Activated T-cell treated with anti-CD3 and anti-CD28 coated beads, Interleukin-2, amount 50 U/mL, for 72 hours (primary cell): ENCODE measurements around the gene ST6GALNAC2. TPM values are rescaled to one million over a fixed set of nuclear protein-coding genes. Genes with fewer than 3 reads are reported as not detected.

Experiments used
- ATAC-seq, 2 donors: fragments of 150-1000 bp; cut with Tn5 transposase; replicated peaks in 1 of 2; 2 replicates each; pipeline ENCODE4 v1.10.0; 2021; ENCODE audit warnings: moderate library complexity in 2 of 2, mild to moderate bottlenecking in 1 of 2
- DNase-seq, 2 donors: peaks; one replicate each; pipeline ENCODE4 v3.0.0; 2021 to 2022; ENCODE audit warnings: mixed read lengths in 1 of 2
- H3K27ac Mint-ChIP-seq: one replicate; pipeline ENCODE4 v1.8.0; 2022; ENCODE audit warnings: mild to moderate bottlenecking, moderate library complexity, mixed read lengths
- H3K27me3 Mint-ChIP-seq: one replicate; pipeline ENCODE4 v1.8.0; 2022; ENCODE audit warnings: low read depth, mixed read lengths
- H3K36me3 Mint-ChIP-seq, 2 donors: one replicate each; pipeline ENCODE4 v1.8.0; 2022; ENCODE audit warnings: mixed read lengths in 2 of 2, mild to moderate bottlenecking in 1 of 2; ENCODE audit not compliant: insufficient read depth in 2 of 2
- H3K4me1 Mint-ChIP-seq: one replicate; pipeline ENCODE4 v1.8.0; 2022; ENCODE audit warnings: low read depth, mixed read lengths
- H3K4me3 Mint-ChIP-seq, 2 donors: one replicate each; pipeline ENCODE4 v1.8.0; 2022; ENCODE audit warnings: mild to moderate bottlenecking in 2 of 2, mixed read lengths in 2 of 2, moderate library complexity in 2 of 2
- H3K9me3 Mint-ChIP-seq, 2 donors: one replicate each; pipeline ENCODE4 v1.8.0; 2022; ENCODE audit warnings: mixed read lengths in 2 of 2
- total RNA-seq, 2 donors: library from RNA; stranded (reverse); gene quantifications; one replicate each; pipeline ENCODE4 v1.2.3, GENCODE V29; 2022

Gene ST6GALNAC2
- total RNA-seq, 2 donors from 2014 or later = 1.0 to 1.2 TPM

DNA sequence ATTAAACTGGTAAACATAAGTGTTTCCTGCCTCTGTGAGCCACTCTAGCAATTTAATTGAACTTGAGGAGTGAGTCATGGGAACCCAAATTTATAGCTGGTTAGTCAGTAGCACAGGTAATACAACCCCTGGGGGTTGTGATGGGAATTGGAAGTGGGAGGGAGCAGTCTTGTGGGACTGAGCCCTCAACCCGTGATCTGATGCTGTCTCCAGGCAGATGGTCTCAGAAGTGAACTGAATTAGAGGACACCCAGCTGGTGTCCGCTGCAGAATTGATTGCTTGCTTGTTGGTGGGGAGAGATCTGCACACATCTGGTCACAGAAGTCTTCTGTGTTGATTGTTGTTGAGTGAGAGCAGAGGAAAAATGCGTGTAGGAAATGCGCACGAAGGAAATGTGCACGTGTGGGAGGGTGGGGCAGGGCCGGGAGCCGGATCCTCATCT lies 7.7 kb upstream of the ST6GALNAC2 start:
- peaks cover 0 to 3% of the 10 kb centered on the region in 2 donors for H3K36me3 Mint-ChIP-seq
- no peak overlapping the region for H3K27ac Mint-ChIP-seq
- peaks cover 22% of the 10 kb centered on the region for H3K27me3 Mint-ChIP-seq
- H3K9me3 Mint-ChIP-seq = no peaks in the 10 kb centered on the region
- no peak overlapping the region for H3K4me3 Mint-ChIP-seq
- DNase-seq = no peak
- H3K4me1 Mint-ChIP-seq = no peaks in the 10 kb centered on the region
- ATAC-seq = no peak

DNA sequence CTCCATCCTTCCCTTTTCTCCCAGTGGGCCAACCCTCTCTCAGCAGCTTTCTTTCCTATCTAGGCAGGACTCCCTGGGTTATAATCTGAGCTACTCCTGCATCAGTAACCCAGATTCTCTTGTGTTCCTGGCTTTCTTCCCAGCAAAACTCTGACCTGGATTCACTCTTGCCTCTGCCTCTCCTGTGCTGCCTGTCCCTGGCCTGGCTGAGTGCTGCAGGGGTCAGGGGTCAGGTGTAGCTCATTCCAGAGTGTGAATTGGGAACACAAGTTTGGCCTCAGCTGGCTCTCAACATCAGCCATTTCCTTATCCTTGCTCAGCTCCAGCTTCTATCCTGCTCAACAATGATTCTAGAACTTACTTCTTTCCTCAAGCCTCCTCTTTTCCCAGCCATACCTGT lies 2.5 kb upstream of the ST6GALNAC2 start:
- no peak overlapping the region for H3K4me3 Mint-ChIP-seq
- no peak for ATAC-seq
- H3K36me3 Mint-ChIP-seq = peaks cover 1 to 5% of the 10 kb centered on the region in 2 donors
- peaks cover 49% of the 10 kb centered on the region for H3K27me3 Mint-ChIP-seq
- no peaks in the 10 kb centered on the region for H3K9me3 Mint-ChIP-seq
- no peak overlapping the region for H3K27ac Mint-ChIP-seq
- DNase-seq = no peak
- no peaks in the 10 kb centered on the region for H3K4me1 Mint-ChIP-seq

DNA sequence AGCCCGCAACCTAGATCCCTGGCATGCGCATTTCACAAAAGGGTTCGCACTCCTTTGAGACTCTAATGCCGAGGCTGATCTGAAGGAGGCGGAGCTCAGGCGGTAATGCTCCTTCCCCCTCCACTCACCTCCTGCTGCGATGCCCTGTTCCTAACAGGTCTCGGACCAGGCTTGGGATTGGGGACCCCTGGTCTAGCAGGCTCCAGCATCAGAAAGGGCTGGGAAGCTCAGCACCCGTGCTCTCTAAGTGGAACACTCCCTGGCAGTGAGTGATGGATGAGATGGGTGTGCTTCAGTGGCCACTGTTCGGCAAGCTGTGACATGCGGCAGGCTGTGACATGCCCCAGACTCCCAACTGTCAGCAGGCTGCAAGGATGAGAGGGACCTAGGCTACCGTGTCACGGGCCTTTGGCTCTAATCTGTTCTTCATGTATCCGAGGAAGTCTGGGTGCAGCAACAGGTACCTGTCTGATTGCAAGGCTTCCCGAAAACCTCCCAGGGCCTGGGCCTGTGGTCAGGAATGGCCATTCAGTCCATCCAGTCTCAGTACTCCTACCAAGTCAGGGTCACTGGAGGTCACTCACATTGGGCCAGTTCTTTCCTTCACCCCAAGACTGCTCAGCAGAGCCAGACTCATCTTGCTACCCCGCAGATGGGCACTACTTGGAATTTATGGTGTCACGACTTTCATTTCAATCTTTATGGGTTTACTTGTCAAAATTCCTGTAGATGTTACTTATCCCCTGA lies 1.3 kb upstream of the ST6GALNAC2 start:
- H3K27me3 Mint-ChIP-seq = peaks cover 58% of the 10 kb centered on the region
- H3K9me3 Mint-ChIP-seq = no peaks in the 10 kb centered on the region
- H3K4me1 Mint-ChIP-seq = no peaks in the 10 kb centered on the region
- H3K36me3 Mint-ChIP-seq = peaks cover 1 to 5% of the 10 kb centered on the region in 2 donors
- DNase-seq (no peak), ATAC-seq (no peak)
- H3K4me3 Mint-ChIP-seq = peak overlapping the region; percentile 25 to 46
- H3K27ac Mint-ChIP-seq = no peak overlapping the region

DNA sequence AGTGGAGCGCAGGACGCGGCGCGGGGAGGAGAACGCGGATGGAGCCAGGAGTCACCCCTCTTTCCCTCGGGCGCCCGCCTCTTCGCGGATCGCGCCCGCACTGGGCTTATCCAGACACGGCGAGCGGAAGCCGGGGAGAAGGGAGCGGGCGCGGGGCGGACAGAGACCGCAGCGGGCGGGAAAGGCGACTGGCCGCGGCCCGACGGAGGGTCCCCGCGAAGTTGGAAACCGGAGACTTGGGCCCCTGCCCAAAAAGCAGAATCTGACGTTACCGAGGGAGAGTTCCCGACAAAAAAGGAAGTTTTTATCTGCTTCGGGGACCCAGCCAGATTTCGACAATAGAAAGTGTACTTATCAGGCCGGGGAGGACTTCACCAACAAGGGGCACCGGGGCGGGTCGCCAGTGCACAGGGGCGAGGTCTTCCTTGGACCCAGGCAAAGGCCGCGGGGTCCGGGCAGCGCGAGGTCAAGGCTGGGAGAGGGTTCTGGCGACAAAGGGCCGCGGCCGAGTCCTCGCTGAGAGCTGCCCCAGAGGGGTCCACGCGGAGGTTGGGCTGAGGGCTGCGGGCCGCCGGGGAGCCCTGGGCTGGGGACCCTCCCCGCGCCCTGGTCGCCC lies 519 bp downstream of the ST6GALNAC2 start:
- H3K9me3 Mint-ChIP-seq = no peaks in the 10 kb centered on the region
- H3K27me3 Mint-ChIP-seq = peaks cover 57% of the 10 kb centered on the region
- ATAC-seq (peak in 1 of 2 donors; percentile 35), DNase-seq (peak in 1 of 2 donors; percentile 47)
- H3K36me3 Mint-ChIP-seq = peaks cover 1 to 5% of the 10 kb centered on the region in 2 donors
- H3K27ac Mint-ChIP-seq = no peak overlapping the region
- H3K4me3 Mint-ChIP-seq = peak overlapping the region; percentile 80 to 84
- peaks cover 1% of the 10 kb centered on the region for H3K4me1 Mint-ChIP-seq

DNA sequence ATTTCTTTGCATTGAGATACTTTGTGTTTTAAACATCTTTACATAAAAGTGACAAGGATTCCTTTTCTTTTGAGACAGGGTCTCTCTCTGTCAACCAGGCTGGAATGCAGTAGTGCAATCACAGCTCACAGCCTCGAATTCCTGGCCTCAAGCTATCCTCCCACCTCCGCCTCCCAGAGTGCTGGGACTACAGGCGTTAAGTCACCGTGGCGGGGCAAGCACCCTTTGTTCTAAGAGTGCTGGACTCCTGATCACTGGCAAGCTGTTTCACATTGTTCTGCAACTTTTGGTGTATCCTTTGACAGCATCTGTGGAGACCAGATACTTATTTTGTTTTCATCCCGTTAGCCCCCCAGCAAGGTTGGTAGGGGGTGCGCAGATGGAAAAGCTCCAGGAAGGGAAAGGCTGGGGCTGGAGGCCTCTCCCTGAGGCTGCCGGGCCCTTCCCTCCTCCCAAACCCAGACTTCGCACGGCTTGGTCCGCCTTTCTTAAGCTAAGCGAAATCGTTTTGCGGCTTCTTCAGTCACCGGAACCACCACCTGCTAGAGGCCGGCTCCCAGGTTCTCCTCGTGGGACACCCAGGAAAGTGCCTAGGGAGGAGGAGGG lies 1.1 kb downstream of the ST6GALNAC2 start:
- H3K4me1 Mint-ChIP-seq = peaks cover 7% of the 10 kb centered on the region
- DNase-seq (no peak), ATAC-seq (no peak)
- H3K27me3 Mint-ChIP-seq = peaks cover 51% of the 10 kb centered on the region
- peak overlapping the region; percentile 80 to 84 for H3K4me3 Mint-ChIP-seq
- peaks cover 1 to 5% of the 10 kb centered on the region in 2 donors for H3K36me3 Mint-ChIP-seq
- no peaks in the 10 kb centered on the region for H3K9me3 Mint-ChIP-seq
- no peak overlapping the region for H3K27ac Mint-ChIP-seq

DNA sequence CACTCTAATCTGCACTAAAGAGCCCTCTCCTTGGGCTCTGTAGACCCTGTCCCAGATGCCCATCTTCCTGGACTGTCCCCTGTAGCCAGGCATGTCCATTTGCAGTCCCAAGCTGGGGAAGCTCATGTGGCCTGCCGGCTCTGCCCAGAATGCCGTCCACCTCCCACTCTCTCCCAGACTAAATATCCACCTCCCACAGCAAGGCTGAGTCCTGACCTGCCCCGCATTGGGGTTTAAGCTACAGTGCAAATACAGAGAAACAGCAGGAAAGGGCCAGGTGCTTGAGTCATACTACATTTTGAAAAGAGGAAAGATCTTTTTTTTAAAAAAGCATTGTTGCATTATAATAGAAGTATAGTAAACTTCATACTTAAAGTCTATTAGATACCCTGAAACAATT lies 3.0 kb downstream of the ST6GALNAC2 start:
- Mint-ChIP-seq H3K4me1 (peaks cover 13% of the 10 kb centered on the region), H3K4me3 (no peak overlapping the region), H3K27ac (no peak overlapping the region), H3K36me3 (no peaks in the 10 kb centered on the region), H3K27me3 (peaks cover 34% of the 10 kb centered on the region), H3K9me3 (no peaks in the 10 kb centered on the region)
- no peak for ATAC-seq
- DNase-seq = no peak

DNA sequence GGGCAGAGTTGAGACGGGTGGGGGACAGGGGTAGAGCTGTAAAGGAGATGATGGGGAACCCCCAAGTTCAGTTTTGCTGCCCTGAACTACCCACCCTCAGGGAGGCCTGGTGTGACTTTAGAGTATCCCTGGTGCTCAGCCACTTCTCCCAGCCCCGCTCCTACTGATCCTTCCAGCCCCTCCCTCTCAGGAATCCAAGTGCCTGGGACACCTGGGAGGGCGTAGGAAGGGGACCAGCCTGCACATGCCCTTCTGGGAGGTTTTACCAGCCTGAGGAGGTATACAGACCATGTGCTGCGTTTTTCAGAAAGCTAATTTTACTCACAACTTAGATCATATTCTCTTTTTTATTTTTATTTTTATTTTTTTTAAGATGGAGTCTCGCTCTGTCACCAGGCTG lies 4.1 kb downstream of the ST6GALNAC2 start:
- DNase-seq (no peak), ATAC-seq (no peak)
- Mint-ChIP-seq H3K27ac (no peak overlapping the region), H3K27me3 (peaks cover 25% of the 10 kb centered on the region), H3K36me3 (no peaks in the 10 kb centered on the region), H3K9me3 (no peaks in the 10 kb centered on the region), H3K4me3 (no peak overlapping the region), H3K4me1 (peaks cover 13% of the 10 kb centered on the region)

DNA sequence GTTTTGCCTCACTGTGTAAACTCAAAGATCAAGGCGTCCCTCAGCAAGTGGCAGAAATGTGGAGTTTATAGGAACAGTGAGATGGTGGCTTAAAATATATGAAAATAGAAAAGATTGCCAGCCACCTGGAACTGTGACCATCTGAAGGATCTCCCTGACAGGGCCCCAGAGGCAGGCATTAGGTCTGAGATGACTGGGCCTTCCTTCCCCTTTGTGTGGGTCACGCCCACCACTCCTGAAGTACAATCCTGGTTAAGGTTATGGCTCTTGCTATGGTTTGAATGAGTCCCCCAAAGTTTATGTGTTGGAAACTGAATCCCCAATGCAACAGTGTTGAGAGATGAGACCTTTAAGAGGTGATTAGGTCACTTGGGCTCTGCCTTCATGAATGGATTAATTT lies 6.4 kb downstream of the ST6GALNAC2 start:
- Mint-ChIP-seq H3K9me3 (no peaks in the 10 kb centered on the region), H3K4me3 (no peak overlapping the region), H3K27ac (no peak overlapping the region), H3K27me3 (peaks cover 16% of the 10 kb centered on the region), H3K36me3 (no peaks in the 10 kb centered on the region), H3K4me1 (peaks cover 13% of the 10 kb centered on the region)
- peak; percentile 37 to 60 for ATAC-seq
- no peak for DNase-seq

DNA sequence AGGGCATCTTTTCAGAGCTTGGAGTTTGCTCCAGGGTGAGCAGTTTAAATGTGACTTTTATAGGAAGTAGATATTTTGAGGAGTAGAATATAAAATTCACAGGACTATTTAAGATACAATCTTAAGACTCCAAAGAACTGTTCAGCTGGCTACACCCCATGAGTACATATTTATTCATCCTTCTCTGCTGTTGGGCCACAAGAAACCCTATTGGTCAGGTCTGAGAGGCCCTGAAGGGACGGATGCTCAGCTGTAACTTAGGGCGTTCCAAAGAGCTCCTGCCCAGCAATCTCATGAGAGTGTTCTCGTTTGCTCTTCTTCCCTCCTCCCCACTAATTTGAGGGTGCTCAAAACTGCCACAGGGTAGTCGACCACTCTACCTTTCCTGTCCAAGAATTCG lies 7.3 kb downstream of the ST6GALNAC2 start:
- peaks cover 9% of the 10 kb centered on the region for H3K27me3 Mint-ChIP-seq
- no peak for ATAC-seq
- no peaks in the 10 kb centered on the region for H3K36me3 Mint-ChIP-seq
- no peak overlapping the region for H3K27ac Mint-ChIP-seq
- no peak overlapping the region for H3K4me3 Mint-ChIP-seq
- H3K4me1 Mint-ChIP-seq = peaks cover 13% of the 10 kb centered on the region
- DNase-seq = no peak
- H3K9me3 Mint-ChIP-seq = no peaks in the 10 kb centered on the region

DNA sequence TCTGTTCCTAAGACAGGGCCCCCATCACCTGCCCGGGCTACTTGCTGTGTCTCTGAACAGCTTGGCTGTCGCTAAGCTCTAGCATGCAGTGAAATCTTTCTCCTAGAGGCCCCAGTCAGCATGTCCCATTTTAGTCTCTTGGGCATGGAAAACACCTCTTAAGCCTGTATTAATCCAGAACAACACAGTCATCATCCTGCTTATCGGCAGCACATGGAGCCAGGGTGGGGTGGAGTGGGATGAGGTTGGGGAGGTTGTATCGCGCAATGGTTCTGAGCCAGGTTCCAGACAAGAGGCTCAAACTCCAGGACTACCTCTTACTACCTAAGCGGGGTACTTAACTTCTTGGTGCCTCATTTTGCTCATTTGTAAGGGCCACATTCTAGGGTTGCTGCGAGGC lies 7.8 kb downstream of the ST6GALNAC2 start:
- ATAC-seq (no peak), DNase-seq (no peak)
- Mint-ChIP-seq H3K36me3 (no peaks in the 10 kb centered on the region), H3K27me3 (peaks cover 7% of the 10 kb centered on the region), H3K27ac (no peak overlapping the region), H3K9me3 (no peaks in the 10 kb centered on the region), H3K4me3 (no peak overlapping the region), H3K4me1 (peaks cover 13% of the 10 kb centered on the region)

DNA sequence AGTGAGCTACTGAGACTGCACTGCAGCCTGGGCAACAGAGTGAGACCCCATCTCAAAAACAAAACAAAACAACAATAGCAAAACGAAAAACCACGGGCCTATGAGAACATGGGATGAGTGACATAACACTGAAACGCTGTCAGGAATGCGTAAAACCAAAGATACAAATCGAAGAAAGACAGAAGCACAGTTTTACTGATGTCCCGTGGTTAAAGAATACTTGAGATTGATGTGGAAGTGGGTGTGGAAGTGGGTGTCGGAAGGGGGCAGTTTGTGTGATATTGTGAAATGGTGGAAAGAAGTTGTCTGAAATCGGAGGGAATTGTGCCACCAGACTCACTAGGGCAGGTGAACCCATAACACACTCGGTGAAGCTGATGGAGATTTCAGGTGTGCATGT lies 9.5 kb downstream of the ST6GALNAC2 start:
- ATAC-seq (no peak), DNase-seq (no peak)
- Mint-ChIP-seq H3K27ac (no peak overlapping the region), H3K36me3 (no peaks in the 10 kb centered on the region), H3K4me3 (no peak overlapping the region), H3K9me3 (no peaks in the 10 kb centered on the region), H3K27me3 (no peaks in the 10 kb centered on the region), H3K4me1 (peaks cover 13% of the 10 kb centered on the region)

DNA sequence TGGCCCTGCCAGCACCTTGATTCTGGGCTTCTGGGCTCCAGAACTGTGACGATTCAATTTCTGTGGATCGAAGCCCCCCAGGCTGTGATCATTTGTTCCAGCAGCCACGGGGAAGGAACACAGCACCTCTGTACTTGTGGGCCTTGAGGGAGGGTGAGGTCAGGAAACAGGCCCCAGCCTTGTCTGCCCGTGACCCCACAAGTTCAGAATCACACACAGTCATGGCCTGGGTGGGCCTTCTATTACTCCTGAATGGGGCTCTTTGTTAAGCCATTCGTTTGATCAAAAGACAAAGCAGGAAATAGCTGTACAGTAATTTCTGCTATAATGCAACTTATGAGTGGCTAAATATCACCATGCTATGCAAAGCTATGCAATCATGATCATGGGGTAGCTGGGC lies 10.1 kb downstream of the ST6GALNAC2 start:
- no peak for DNase-seq
- no peaks in the 10 kb centered on the region for H3K27me3 Mint-ChIP-seq
- no peaks in the 10 kb centered on the region for H3K9me3 Mint-ChIP-seq

DNA sequence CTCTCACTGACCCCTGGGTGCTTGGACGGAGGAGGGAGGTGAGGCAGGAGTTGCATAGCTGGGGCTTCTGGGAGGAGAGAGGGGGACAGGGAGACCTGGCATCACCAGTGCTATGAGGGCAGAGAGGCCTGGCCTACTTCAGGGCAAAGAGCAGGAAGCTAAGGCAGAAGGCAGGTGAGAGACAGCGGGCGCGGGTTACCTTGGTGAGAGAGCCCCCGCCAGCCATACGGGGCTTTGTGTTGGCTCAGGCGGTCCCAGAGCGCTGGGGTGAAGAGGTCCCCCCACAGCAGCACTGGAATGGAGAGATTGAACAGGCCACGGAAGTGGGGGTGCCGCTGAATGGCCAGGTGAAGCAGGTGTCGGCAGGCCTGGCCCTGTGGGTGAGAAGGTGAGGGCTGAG lies 11.5 kb downstream of the ST6GALNAC2 start:
- ATAC-seq (no peak), DNase-seq (no peak)
- Mint-ChIP-seq H3K27ac (no peak overlapping the region), H3K4me3 (no peak overlapping the region), H3K4me1 (peaks cover 2% of the 10 kb centered on the region), H3K9me3 (no peaks in the 10 kb centered on the region), H3K36me3 (no peaks in the 10 kb centered on the region), H3K27me3 (no peaks in the 10 kb centered on the region)

More for the DNA sequence above, 10.1 kb downstream of the ST6GALNAC2 start:
- H3K4me3 Mint-ChIP-seq = no peak overlapping the region
- peaks cover 13% of the 10 kb centered on the region for H3K4me1 Mint-ChIP-seq
- no peak overlapping the region for H3K27ac Mint-ChIP-seq
- no peaks in the 10 kb centered on the region for H3K36me3 Mint-ChIP-seq
- no peak for ATAC-seq
